ENCODE results near the gene ZNF672. TPM values are rescaled to one million over a fixed set of nuclear protein-coding genes. Genes with fewer than 3 reads are reported as not detected.

Gene ZNF672
- total and polyA plus RNA-seq, 2 of the 13 experiments (the other 11 are each of a cell fraction or from before 2014, with no cell fraction given), result 17.2 to 22.9 TPM

DNA sequence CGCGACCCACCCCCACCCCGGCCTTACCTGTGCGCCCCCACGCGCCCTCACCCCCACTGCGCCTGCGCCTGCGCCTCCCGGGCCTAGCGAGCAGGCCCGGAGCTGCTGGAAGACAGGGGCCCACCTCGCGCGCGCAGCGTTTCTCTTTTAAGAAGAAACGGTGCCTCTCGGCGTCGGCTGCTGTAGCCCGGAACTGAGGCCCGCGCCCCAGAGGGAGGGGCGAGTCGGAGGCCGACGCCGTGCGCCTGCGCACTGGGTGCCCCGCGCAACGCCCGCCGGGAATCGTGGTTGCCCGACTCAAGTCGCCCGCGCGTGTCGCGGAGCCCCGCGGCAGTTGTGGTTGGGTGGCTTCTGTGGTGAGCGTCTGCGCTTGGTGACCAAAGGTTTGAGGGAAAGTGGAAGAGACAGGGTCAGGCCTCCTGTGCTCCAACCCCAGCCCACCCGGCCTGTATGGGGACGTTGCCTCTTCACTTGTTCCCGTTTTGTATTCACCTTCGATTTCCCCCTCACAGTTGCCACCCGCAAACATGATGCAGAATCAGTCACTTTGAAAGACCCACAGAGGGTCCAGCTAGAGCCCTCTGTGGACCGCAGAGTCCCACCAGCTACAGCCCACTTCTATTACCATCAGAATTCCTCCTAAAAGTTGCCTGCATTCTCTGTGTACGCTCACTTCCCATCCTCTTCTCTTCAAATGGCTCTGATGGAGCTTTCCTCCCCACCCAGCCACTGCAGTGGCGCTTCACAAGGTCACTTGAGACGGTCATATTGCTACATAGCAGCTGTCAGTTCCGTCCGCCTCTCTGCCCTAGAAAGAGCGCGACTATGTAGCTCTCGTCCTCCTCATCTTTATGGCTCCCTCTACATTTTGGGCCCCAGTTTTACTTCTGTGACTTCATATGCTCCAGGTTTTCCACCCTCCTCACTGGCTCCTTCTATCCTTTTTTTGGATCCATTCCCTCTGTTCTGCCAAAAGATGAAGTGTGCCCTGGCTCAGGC is 21.2 kb downstream of the ZNF672 start, which contains the start of gene ZNF692 (continued):
- TF ChIP-seq, protein P1, sequence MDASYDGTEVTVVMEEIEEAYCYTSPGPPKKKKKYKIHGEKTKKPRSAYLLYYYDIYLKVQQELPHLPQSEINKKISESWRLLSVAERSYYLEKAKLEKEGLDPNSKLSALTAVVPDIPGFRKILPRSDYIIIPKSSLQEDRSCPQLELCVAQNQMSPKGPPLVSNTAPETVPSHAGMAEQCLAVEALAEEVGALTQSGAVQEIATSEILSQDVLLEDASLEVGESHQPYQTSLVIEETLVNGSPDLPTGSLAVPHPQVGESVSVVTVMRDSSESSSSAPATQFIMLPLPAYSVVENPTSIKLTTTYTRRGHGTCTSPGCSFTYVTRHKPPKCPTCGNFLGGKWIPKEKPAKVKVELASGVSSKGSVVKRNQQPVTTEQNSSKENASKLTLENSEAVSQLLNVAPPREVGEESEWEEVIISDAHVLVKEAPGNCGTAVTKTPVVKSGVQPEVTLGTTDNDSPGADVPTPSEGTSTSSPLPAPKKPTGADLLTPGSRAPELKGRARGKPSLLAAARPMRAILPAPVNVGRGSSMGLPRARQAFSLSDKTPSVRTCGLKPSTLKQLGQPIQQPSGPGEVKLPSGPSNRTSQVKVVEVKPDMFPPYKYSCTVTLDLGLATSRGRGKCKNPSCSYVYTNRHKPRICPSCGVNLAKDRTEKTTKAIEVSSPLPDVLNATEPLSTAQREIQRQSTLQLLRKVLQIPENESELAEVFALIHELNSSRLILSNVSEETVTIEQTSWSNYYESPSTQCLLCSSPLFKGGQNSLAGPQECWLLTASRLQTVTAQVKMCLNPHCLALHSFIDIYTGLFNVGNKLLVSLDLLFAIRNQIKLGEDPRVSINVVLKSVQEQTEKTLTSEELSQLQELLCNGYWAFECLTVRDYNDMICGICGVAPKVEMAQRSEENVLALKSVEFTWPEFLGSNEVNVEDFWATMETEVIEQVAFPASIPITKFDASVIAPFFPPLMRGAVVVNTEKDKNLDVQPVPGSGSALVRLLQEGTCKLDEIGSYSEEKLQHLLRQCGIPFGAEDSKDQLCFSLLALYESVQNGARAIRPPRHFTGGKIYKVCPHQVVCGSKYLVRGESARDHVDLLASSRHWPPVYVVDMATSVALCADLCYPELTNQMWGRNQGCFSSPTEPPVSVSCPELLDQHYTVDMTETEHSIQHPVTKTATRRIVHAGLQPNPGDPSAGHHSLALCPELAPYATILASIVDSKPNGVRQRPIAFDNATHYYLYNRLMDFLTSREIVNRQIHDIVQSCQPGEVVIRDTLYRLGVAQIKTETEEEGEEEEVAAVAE (CRISPR knock-in tag; IDR thresholded peaks at IDR 0.05; ENCODE audit: borderline replicate concordance), result no peak
- TF ChIP-seq KDM1A (CRISPR knock-in tag; IDR thresholded peaks at IDR 0.05) (no peak), KDM6A (CRISPR knock-in tag; IDR thresholded peaks at IDR 0.05; ENCODE audit: low read depth) (no peak), ZNF629 (CRISPR knock-in tag; conservative IDR thresholded peaks at IDR 0.05) (no peak), RFXANK (CRISPR knock-in tag; IDR thresholded peaks at IDR 0.05) (peak; percentile 91; the same call in 1 of the 2 replicates), ZNF460 (CRISPR knock-in tag; IDR thresholded peaks at IDR 0.05; ENCODE audit: borderline replicate concordance) (no peak), PCBP2 (optimal IDR thresholded peaks at IDR 0.05; ENCODE audit: low read depth, low read length, poor library complexity, severe bottlenecking) (no peak), RFX5 (IDR thresholded peaks at IDR 0.05; ENCODE audit: low read depth, low read length) (peak; percentile 76), ZNF367 (CRISPR knock-in tag; IDR thresholded peaks at IDR 0.05; ENCODE audit: borderline replicate concordance) (no peak), ZFY (CRISPR knock-in tag; IDR thresholded peaks at IDR 0.05) (peak; percentile 93), ZNF652 (CRISPR knock-in tag; IDR thresholded peaks at IDR 0.05; ENCODE audit: borderline replicate concordance, low read depth) (no peak), ZNF329 (CRISPR knock-in tag; IDR thresholded peaks at IDR 0.05; ENCODE audit: low read depth) (no peak), NR2C2 (CRISPR knock-in tag; IDR thresholded peaks at IDR 0.05; ENCODE audit: borderline replicate concordance) (peak; percentile 52; the same call in 1 of the 2 replicates), SP5 (CRISPR knock-in tag; IDR thresholded peaks at IDR 0.05; ENCODE audit: borderline replicate concordance, low read depth) (no peak), FOXJ3 (CRISPR knock-in tag; IDR thresholded peaks at IDR 0.05; ENCODE audit: borderline replicate concordance) (no peak; the same call in 1 of the 2 replicates), RBFOX2 (IDR thresholded peaks at IDR 0.05; ENCODE audit: low read depth, low read length) (peak; percentile 95), ZNF235 (CRISPR knock-in tag; IDR thresholded peaks at IDR 0.05; ENCODE audit: borderline replicate concordance) (peak; percentile 81; the same call in 1 of the 2 replicates)
- TF ChIP-seq, protein P2, sequence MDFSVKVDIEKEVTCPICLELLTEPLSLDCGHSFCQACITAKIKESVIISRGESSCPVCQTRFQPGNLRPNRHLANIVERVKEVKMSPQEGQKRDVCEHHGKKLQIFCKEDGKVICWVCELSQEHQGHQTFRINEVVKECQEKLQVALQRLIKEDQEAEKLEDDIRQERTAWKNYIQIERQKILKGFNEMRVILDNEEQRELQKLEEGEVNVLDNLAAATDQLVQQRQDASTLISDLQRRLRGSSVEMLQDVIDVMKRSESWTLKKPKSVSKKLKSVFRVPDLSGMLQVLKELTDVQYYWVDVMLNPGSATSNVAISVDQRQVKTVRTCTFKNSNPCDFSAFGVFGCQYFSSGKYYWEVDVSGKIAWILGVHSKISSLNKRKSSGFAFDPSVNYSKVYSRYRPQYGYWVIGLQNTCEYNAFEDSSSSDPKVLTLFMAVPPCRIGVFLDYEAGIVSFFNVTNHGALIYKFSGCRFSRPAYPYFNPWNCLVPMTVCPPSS (IDR thresholded peaks at IDR 0.05), result no peak
- TF ChIP-seq, protein P3, sequence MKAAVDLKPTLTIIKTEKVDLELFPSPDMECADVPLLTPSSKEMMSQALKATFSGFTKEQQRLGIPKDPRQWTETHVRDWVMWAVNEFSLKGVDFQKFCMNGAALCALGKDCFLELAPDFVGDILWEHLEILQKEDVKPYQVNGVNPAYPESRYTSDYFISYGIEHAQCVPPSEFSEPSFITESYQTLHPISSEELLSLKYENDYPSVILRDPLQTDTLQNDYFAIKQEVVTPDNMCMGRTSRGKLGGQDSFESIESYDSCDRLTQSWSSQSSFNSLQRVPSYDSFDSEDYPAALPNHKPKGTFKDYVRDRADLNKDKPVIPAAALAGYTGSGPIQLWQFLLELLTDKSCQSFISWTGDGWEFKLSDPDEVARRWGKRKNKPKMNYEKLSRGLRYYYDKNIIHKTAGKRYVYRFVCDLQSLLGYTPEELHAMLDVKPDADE (CRISPR knock-in tag; IDR thresholded peaks at IDR 0.05), result no peak
- TF ChIP-seq, protein P4, sequence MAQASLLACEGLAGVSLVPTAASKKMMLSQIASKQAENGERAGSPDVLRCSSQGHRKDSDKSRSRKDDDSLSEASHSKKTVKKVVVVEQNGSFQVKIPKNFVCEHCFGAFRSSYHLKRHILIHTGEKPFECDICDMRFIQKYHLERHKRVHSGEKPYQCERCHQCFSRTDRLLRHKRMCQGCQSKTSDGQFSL (CRISPR knock-in tag; IDR thresholded peaks at IDR 0.05), result 0 out of 2 replicates have a peak, but pooled peaks have one; percentile 13
- TF ChIP-seq, protein P5, sequence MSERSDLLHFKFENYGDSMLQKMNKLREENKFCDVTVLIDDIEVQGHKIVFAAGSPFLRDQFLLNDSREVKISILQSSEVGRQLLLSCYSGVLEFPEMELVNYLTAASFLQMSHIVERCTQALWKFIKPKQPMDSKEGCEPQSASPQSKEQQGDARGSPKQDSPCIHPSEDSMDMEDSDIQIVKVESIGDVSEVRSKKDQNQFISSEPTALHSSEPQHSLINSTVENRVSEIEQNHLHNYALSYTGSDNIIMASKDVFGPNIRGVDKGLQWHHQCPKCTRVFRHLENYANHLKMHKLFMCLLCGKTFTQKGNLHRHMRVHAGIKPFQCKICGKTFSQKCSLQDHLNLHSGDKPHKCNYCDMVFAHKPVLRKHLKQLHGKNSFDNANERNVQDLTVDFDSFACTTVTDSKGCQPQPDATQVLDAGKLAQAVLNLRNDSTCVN (CRISPR knock-in tag; IDR thresholded peaks at IDR 0.05; ENCODE audit: borderline replicate concordance), result no peak

All from HepG2 (cell line).